Vagina (tissue), 2 donors: Measurements from ENCODE around the gene B4GALT4.

Source experiments
- CTCF ChIP-seq, 3 experiments: fragments of 450-650 bp in 2 of 3; fragments of 200-600 bp in 1 of 3; sonication (generic) in 1 of 3; IDR thresholded peaks; one replicate each; pipeline ENCODE4 v1.5.1; 2017 to 2019; ENCODE audit warnings: antibody characterized with exemption in 3 of 3, mild to moderate bottlenecking in 2 of 3, moderate library complexity in 2 of 3
- POLR2A ChIP-seq, 2 donors: fragments of 450-650 bp; IDR thresholded peaks; one replicate each; pipeline ENCODE4 v1.6.1; 2017; ENCODE audit warnings: antibody characterized with exemption in 2 of 2, mild to moderate bottlenecking in 2 of 2, moderate library complexity in 2 of 2
- POLR2AphosphoS5 ChIP-seq, 2 donors: sonication (generic); formaldehyde crosslinking; IDR thresholded peaks; one replicate each; pipeline ENCODE4 v1.9.0; 2017; ENCODE audit warnings: antibody characterized with exemption in 2 of 2, mild to moderate bottlenecking in 2 of 2, low read depth in 1 of 2; ENCODE audit not compliant: insufficient read depth in 1 of 2

- TF ChIP-seq POLR2AphosphoS5 (IDR thresholded peaks at IDR 0.05; ENCODE audit: insufficient read depth in 1 of 2, low read depth in 1 of 2): no peak
- TF ChIP-seq CTCF (IDR thresholded peaks at IDR 0.05): no peak
- no peak for TF ChIP-seq POLR2A (IDR thresholded peaks at IDR 0.05)
Measured at GRCh38 chr3:119194237-119195150, 46.2 kb downstream of the B4GALT4 start.
